WTC11 (cell line): ENCODE measurements around the gene PHC2. TPM values are rescaled to one million over a fixed set of nuclear protein-coding genes. Genes with fewer than 3 reads are reported as not detected.

Experiments
- ATAC-seq: fragments of 200-7000 bp; cut with Tn5 transposase; 2 replicates; pipeline ENCODE4 v1.10.0; 2021; ENCODE audit warnings: mild to moderate bottlenecking, moderate library complexity
- CTCF ChIA-PET: fragments of 300-600 bp; sonication (Branson Sonifier 250); formaldehyde crosslinking; loops from one replicate; lab custom pipeline; 2021; ENCODE audit warnings: antibody characterized with exemption; lab: Charles Lee
- POLR2A ChIA-PET: fragments of 350-600 bp; sonication (Branson Sonifier 250); formaldehyde crosslinking; loops from one replicate; lab custom pipeline; 2021; ENCODE audit warnings: antibody characterized with exemption; lab: Charles Lee
- DNase-seq: peaks from one replicate; pipeline ENCODE4 v3.0.0; 2021; ENCODE audit warnings: low spot score
- H3K27ac Mint-ChIP-seq: 2 replicates; pipeline ENCODE4 v1.8.0; 2021; ENCODE audit warnings: mixed read lengths
- H3K27me3 Mint-ChIP-seq: 2 replicates; pipeline ENCODE4 v1.8.0; 2021; ENCODE audit warnings: low read depth, mild to moderate bottlenecking, moderate library complexity, mixed read lengths
- H3K36me3 Mint-ChIP-seq: 2 replicates; pipeline ENCODE4 v1.8.0; 2021; ENCODE audit warnings: mixed read lengths
- H3K4me1 Mint-ChIP-seq: 2 replicates; pipeline ENCODE4 v1.8.0; 2022; ENCODE audit warnings: mixed read lengths
- H3K4me3 Mint-ChIP-seq: 2 replicates; pipeline ENCODE4 v1.8.0; 2021; ENCODE audit warnings: mild to moderate bottlenecking, moderate library complexity, mixed read lengths
- H3K9me3 Mint-ChIP-seq: 2 replicates; pipeline ENCODE4 v1.8.0; 2021; ENCODE audit warnings: mixed read lengths
- ELF4 ChIP-seq: sonication (generic); formaldehyde crosslinking; IDR thresholded peaks from 2 replicates; pipeline ENCODE4 v1.8.1; 2022; ENCODE audit warnings: low read depth, mild to moderate bottlenecking, moderate library complexity, missing genetic modification reagents
- GABPB1 ChIP-seq: sonication (generic); formaldehyde crosslinking; IDR thresholded peaks from 2 replicates; pipeline ENCODE4 v1.8.1; 2023; ENCODE audit warnings: mild to moderate bottlenecking, missing genetic modification reagents
- OVOL2 ChIP-seq: fragments of 250-450 bp; sonication (Bioruptor Pico); IDR thresholded peaks from 2 replicates; pipeline ENCODE4 v1.9.0; 2021; ENCODE audit warnings: mild to moderate bottlenecking, borderline replicate concordance
- ZNF423 ChIP-seq: fragments of 250-450 bp; sonication (Bioruptor Pico); IDR thresholded peaks from 2 replicates; pipeline ENCODE4 v2.1.2; 2022; ENCODE audit warnings: mild to moderate bottlenecking, moderate library complexity
- total RNA-seq: library from RNA; stranded (reverse); gene quantifications from 3 replicates; pipeline ENCODE4 v1.2.3, GENCODE V29; 2021
- TF ChIP-seq, protein P1 (sequence below): sonication (generic); formaldehyde crosslinking; IDR thresholded peaks from 2 replicates; pipeline ENCODE4 v1.8.1; 2022; ENCODE audit warnings: mild to moderate bottlenecking, missing genetic modification reagents, moderate library complexity, borderline replicate concordance
- TF ChIP-seq, protein P2 (sequence below): sonication (generic); formaldehyde crosslinking; IDR thresholded peaks from 2 replicates; pipeline ENCODE4 v1.8.1; 2022; ENCODE audit warnings: mild to moderate bottlenecking, moderate library complexity, missing genetic modification reagents
- TF ChIP-seq, protein P3 (sequence below): sonication (generic); formaldehyde crosslinking; IDR thresholded peaks from 2 replicates; pipeline ENCODE4 v1.8.0; 2023; ENCODE audit warnings: missing genetic modification reagents, mild to moderate bottlenecking, borderline replicate concordance
- TF ChIP-seq, protein P4 (sequence below): fragments of 200-600 bp; IDR thresholded peaks from 2 replicates; pipeline ENCODE4 v1.8.0; 2022; ENCODE audit warnings: antibody characterized with exemption
- TF ChIP-seq, protein P5 (sequence below): fragments of 250-450 bp; sonication (Bioruptor Pico); conservative IDR thresholded peaks from 2 replicates; pipeline ENCODE4 v1.9.0; 2021; ENCODE audit warnings: mild to moderate bottlenecking

Gene PHC2
- total RNA-seq, 1 experiment from 2014 or later: 7.0 TPM

DNA sequence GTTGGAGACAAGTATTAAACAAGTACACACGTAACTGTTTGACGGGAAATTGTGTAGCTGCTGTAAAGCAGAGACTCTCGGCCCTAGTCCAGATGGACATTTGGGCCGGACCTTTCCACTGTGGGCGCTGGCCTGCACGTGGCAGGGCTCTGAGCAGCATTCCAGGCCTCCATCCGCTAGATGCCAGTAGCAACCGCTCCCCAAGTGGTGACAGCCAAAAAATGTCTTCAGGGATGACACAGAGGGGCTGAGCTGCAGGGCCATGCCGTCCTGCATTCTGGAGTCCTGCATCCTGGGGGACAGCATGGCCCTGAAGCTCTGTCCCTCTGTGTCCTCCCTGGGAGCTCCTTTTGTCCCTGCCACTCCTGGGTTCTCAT is 134.8 kb downstream of the PHC2 start:
- Mint-ChIP-seq H3K4me3 (no peak overlapping the region), H3K9me3 (no peaks in the 10 kb centered on the region), H3K4me1 (peaks cover 16% of the 10 kb centered on the region), H3K36me3 (peaks cover 15% of the 10 kb centered on the region), H3K27me3 (no peaks in the 10 kb centered on the region), H3K27ac (no peak overlapping the region)
- ChIA-PET POLR2A (interaction anchor here (1.1 kb wide), 1 partner anchor 72 kb away, joined by 5 read pairs; no protein-coding TSS in a partner anchor), CTCF (interaction anchor here (0.6 to 3.4 kb wide), 78 partner anchors 8 to 390 kb away, joined by 3 to 161 read pairs (median 5); partner anchors contain the start of genes A3GALT2, PHC2 and ZSCAN20)
- no peak for ATAC-seq
- TF ChIP-seq ELF4 (no peak), OVOL2 (CRISPR knock-in tag) (no peak)
- TF ChIP-seq, protein P1, sequence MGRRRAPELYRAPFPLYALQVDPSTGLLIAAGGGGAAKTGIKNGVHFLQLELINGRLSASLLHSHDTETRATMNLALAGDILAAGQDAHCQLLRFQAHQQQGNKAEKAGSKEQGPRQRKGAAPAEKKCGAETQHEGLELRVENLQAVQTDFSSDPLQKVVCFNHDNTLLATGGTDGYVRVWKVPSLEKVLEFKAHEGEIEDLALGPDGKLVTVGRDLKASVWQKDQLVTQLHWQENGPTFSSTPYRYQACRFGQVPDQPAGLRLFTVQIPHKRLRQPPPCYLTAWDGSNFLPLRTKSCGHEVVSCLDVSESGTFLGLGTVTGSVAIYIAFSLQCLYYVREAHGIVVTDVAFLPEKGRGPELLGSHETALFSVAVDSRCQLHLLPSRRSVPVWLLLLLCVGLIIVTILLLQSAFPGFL (CRISPR knock-in tag): no peak
- DNase-seq: no peak

DNA sequence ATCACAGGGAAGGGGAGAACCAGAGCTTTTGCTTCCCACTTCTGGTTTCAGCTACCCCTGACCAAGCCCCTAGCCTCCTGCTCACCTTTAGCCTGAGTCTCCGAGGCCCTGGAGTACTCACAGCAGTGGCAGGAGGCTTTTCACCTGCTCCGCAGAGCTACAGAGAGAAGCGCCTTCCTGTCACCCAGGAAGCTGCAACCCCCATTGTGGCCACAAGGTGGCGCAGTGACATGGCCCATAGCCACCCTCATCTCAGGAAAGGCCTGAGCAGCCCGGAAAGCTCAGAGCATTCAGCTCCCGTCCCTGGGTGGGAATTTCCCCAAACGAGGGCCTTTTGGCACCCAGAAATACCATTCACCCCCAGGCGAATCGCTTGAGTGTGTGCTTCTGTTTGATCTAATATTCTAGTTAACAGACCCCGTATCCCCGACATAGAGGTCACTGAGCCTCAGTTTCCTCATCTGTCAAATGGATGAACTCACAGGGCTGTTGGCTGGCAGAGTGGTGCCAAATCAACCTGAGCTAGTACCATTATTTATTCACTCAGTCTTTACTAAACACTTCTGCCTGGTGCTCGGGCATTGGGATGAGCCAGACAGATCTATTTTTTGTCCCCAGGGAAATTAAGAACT is 135.3 kb downstream of the PHC2 start:
- Mint-ChIP-seq H3K27me3 (no peaks in the 10 kb centered on the region), H3K27ac (peak overlapping the region; percentile 78), H3K36me3 (peaks cover 15% of the 10 kb centered on the region), H3K4me3 (no peak overlapping the region), H3K9me3 (no peaks in the 10 kb centered on the region), H3K4me1 (peaks cover 12% of the 10 kb centered on the region)
- ATAC-seq (peak; percentile 82), DNase-seq (peak; percentile 95)
- CTCF ChIA-PET: interaction anchor here (0.6 to 3.4 kb wide), 86 partner anchors 8 to 389 kb away, joined by 3 to 161 read pairs (median 5); partner anchors contain the start of genes A3GALT2, PHC2 and ZSCAN20
- TF ChIP-seq, protein P2, sequence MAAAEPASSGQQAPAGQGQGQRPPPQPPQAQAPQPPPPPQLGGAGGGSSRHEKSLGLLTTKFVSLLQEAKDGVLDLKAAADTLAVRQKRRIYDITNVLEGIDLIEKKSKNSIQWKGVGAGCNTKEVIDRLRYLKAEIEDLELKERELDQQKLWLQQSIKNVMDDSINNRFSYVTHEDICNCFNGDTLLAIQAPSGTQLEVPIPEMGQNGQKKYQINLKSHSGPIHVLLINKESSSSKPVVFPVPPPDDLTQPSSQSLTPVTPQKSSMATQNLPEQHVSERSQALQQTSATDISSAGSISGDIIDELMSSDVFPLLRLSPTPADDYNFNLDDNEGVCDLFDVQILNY (CRISPR knock-in tag): no peak
- TF ChIP-seq, protein P3, sequence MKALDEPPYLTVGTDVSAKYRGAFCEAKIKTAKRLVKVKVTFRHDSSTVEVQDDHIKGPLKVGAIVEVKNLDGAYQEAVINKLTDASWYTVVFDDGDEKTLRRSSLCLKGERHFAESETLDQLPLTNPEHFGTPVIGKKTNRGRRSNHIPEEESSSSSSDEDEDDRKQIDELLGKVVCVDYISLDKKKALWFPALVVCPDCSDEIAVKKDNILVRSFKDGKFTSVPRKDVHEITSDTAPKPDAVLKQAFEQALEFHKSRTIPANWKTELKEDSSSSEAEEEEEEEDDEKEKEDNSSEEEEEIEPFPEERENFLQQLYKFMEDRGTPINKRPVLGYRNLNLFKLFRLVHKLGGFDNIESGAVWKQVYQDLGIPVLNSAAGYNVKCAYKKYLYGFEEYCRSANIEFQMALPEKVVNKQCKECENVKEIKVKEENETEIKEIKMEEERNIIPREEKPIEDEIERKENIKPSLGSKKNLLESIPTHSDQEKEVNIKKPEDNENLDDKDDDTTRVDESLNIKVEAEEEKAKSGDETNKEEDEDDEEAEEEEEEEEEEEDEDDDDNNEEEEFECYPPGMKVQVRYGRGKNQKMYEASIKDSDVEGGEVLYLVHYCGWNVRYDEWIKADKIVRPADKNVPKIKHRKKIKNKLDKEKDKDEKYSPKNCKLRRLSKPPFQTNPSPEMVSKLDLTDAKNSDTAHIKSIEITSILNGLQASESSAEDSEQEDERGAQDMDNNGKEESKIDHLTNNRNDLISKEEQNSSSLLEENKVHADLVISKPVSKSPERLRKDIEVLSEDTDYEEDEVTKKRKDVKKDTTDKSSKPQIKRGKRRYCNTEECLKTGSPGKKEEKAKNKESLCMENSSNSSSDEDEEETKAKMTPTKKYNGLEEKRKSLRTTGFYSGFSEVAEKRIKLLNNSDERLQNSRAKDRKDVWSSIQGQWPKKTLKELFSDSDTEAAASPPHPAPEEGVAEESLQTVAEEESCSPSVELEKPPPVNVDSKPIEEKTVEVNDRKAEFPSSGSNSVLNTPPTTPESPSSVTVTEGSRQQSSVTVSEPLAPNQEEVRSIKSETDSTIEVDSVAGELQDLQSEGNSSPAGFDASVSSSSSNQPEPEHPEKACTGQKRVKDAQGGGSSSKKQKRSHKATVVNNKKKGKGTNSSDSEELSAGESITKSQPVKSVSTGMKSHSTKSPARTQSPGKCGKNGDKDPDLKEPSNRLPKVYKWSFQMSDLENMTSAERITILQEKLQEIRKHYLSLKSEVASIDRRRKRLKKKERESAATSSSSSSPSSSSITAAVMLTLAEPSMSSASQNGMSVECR (CRISPR knock-in tag): no peak
- TF ChIP-seq, protein P4, sequence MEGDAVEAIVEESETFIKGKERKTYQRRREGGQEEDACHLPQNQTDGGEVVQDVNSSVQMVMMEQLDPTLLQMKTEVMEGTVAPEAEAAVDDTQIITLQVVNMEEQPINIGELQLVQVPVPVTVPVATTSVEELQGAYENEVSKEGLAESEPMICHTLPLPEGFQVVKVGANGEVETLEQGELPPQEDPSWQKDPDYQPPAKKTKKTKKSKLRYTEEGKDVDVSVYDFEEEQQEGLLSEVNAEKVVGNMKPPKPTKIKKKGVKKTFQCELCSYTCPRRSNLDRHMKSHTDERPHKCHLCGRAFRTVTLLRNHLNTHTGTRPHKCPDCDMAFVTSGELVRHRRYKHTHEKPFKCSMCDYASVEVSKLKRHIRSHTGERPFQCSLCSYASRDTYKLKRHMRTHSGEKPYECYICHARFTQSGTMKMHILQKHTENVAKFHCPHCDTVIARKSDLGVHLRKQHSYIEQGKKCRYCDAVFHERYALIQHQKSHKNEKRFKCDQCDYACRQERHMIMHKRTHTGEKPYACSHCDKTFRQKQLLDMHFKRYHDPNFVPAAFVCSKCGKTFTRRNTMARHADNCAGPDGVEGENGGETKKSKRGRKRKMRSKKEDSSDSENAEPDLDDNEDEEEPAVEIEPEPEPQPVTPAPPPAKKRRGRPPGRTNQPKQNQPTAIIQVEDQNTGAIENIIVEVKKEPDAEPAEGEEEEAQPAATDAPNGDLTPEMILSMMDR: peak; percentile 99
- TF ChIP-seq ZNF423 (CRISPR knock-in tag) (no peak), GABPB1 (CRISPR knock-in tag) (no peak)
- TF ChIP-seq, protein P5, sequence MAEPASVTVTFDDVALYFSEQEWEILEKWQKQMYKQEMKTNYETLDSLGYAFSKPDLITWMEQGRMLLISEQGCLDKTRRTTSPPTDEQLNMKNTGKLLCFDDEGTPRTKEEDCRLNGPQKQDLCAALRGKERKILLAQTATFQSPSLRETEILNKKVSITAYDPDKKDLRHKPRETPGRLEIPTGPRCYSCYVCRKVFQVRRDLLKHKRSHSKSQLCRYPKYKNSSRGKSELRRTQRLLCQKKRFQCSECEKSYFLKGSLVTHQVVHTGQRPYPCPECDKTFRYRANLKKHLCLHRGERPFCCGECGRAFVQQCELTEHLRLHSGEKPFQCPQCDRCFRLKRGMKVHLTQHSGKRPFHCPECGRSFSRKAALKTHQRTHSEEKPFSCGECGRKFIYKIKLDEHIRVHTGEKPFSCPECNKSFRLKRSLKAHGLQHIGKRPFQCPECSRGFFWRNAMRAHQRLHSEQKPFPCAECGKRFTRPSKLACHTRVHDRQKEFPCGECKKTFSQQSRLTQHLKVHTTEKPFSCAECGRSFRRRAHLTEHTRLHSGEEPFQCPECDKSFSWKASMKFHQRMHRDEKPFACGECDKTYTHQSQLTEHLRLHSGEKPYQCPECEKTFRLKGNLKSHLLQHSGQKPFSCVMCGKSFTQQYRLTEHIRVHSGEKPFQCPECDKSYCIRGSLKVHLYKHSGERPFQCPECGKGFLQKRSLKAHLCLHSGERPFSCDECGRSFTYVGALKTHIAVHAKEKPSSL (CRISPR knock-in tag): no peak
- POLR2A ChIA-PET: interaction anchor here (1.1 kb wide), 1 partner anchor 72 kb away, joined by 5 read pairs; no protein-coding TSS in a partner anchor
